OCI-LY3 (cell line): ENCODE measurements around the gene VSIG10L2.

ENCODE experiments used
- CTCF ChIP-seq: fragments of 200-600, 300-600 bp; sonication (generic); IDR thresholded peaks from 2 replicates; pipeline ENCODE4 v1.5.1; 2014; ENCODE audit warnings: antibody characterized with exemption, low read length, low read depth
- EZH2phosphoT487 ChIP-seq: fragments of 200-600 bp; shearing (Covaris generic); IDR thresholded peaks from 2 replicates; pipeline ENCODE4 v1.6.1; 2018; ENCODE audit warnings: antibody characterized with exemption, mixed run types, low read depth

DNA sequence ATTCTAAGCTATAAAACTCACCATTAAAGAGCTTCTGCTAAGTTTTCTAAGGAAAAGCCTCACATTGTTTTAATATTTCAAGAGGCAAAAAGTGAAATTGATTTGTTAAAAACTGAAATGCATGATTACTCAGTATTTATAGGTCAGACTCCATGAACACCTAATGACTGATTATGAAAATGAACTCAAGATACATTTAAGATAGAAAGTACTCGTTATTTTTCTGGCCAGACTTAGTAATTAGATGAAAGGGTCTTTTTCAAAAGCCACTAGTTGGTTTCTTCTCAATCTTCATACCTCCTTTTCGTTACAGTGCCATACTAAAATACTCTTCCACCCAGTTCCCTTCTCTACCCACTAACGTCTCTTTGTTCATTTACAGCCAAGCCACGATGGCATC is 56.3 kb downstream of the VSIG10L2 start:
- TF ChIP-seq EZH2phosphoT487 (no peak), CTCF (no peak)
